GM12891 (cell line): ENCODE data around the gene LYRM4.

Experiments used
- DNase-seq: peaks from one replicate; pipeline ENCODE4 v3.0.0; 2011; ENCODE audit warnings: low spot score; ENCODE audit not compliant: insufficient read length
- FAIRE-seq: peaks from 2 replicates; lab custom pipeline; 2011; peaks lifted over from hg19 to GRCh38; lab: Jason Lieb, UNC
- PAX5 ChIP-seq: IDR thresholded peaks from 2 replicates; pipeline ENCODE4 v1.6.1; 2011; ENCODE audit warnings: low read length, moderate library complexity, mild to moderate bottlenecking; ENCODE audit not compliant: insufficient read depth, severe bottlenecking
- POLR2A ChIP-seq: IDR thresholded peaks from 2 replicates; pipeline ENCODE4 v1.6.1; 2011; ENCODE audit warnings: low read depth, low read length, control low read depth
- POLR2AphosphoS5 ChIP-seq: IDR thresholded peaks from 2 replicates; pipeline ENCODE4 v1.6.1; 2011; ENCODE audit warnings: low read depth, low read length, control low read depth
- POU2F2 ChIP-seq: IDR thresholded peaks from 2 replicates; pipeline ENCODE4 v1.6.1; 2011; ENCODE audit warnings: low read depth, mild to moderate bottlenecking, control low read depth, low read length, moderate library complexity
- SPI1 ChIP-seq: IDR thresholded peaks from 2 replicates; pipeline ENCODE4 v1.6.1; 2011; ENCODE audit warnings: low read depth, low read length, control low read depth
- TAF1 ChIP-seq: IDR thresholded peaks from 2 replicates; pipeline ENCODE4 v1.6.1; 2011; ENCODE audit warnings: low read depth, low read length, control low read depth

The LYRM4 gene

GRCh38 chr6:5294392-5295211 is 33.9 kb upstream of the LYRM4 start:
- FAIRE-seq (no peak), DNase-seq (no peak)
- TF ChIP-seq TAF1 (no peak), SPI1 (peak; percentile 59)

- DNase-seq (no peak), FAIRE-seq (no peak)
- TF ChIP-seq PAX5 (no peak), POLR2A (no peak), POLR2AphosphoS5 (no peak), TAF1 (no peak), SPI1 (no peak), POU2F2 (no peak)
Measured at GRCh38 chr6:5293692-5294091, 32.9 kb upstream of the LYRM4 start.

- DNase-seq (no peak), FAIRE-seq (no peak)
- no peak for TF ChIP-seq POLR2A
- no peak for TF ChIP-seq POU2F2
- no peak for TF ChIP-seq PAX5
- TF ChIP-seq TAF1: no peak
- TF ChIP-seq POLR2AphosphoS5: no peak
- no peak for TF ChIP-seq SPI1
Measured at GRCh38 chr6:5292154-5292553, 31.4 kb upstream of the LYRM4 start.

GRCh38 chr6:5290500-5290899 is 29.8 kb upstream of the LYRM4 start:
- DNase-seq (no peak), FAIRE-seq (no peak)
- TF ChIP-seq POLR2AphosphoS5 (no peak), POU2F2 (no peak), TAF1 (no peak), SPI1 (no peak), POLR2A (no peak), PAX5 (no peak)

GRCh38 chr6:5290097-5290496 is 29.3 kb upstream of the LYRM4 start:
- FAIRE-seq: peak; percentile 41
- DNase-seq: no peak
- TF ChIP-seq TAF1: no peak
- no peak for TF ChIP-seq POLR2A
- no peak for TF ChIP-seq POU2F2

- FAIRE-seq: peak; percentile 35
- no peak for TF ChIP-seq POU2F2
- TF ChIP-seq TAF1: no peak
- TF ChIP-seq PAX5: no peak
- no peak for TF ChIP-seq SPI1
- TF ChIP-seq POLR2A: no peak
- no peak for TF ChIP-seq POLR2AphosphoS5
- DNase-seq: no peak
Measured at GRCh38 chr6:5287966-5288297, 27.2 kb upstream of the LYRM4 start.

- FAIRE-seq (no peak), DNase-seq (no peak)
- TF ChIP-seq POLR2A: no peak
- no peak for TF ChIP-seq SPI1
- no peak for TF ChIP-seq PAX5
- no peak for TF ChIP-seq POLR2AphosphoS5
- no peak for TF ChIP-seq POU2F2
- TF ChIP-seq TAF1: no peak
Measured at GRCh38 chr6:5287205-5287965, 26.6 kb upstream of the LYRM4 start.

GRCh38 chr6:5286780-5287179 is 26.0 kb upstream of the LYRM4 start:
- DNase-seq: no peak
- no peak for FAIRE-seq
- TF ChIP-seq POLR2AphosphoS5 (no peak), POU2F2 (no peak), SPI1 (no peak), TAF1 (no peak), POLR2A (no peak), PAX5 (no peak)

GRCh38 chr6:5285526-5285925 is 24.8 kb upstream of the LYRM4 start:
- FAIRE-seq (no peak), DNase-seq (no peak)
- TF ChIP-seq SPI1 (no peak), POLR2AphosphoS5 (no peak), POLR2A (no peak), TAF1 (no peak), POU2F2 (no peak)

GRCh38 chr6:5285081-5285480 is 24.3 kb upstream of the LYRM4 start:
- TF ChIP-seq POLR2A: no peak
- no peak for TF ChIP-seq PAX5
- no peak for TF ChIP-seq POLR2AphosphoS5
- TF ChIP-seq POU2F2: no peak
- no peak for TF ChIP-seq SPI1
- TF ChIP-seq TAF1: no peak
- FAIRE-seq: no peak
- no peak for DNase-seq

- no peak for TF ChIP-seq POLR2AphosphoS5
- TF ChIP-seq TAF1: no peak
- no peak for FAIRE-seq
- DNase-seq: no peak
Measured at GRCh38 chr6:5282191-5282623, 21.5 kb upstream of the LYRM4 start.
